ENCODE results near the gene MTMR3.

The MTMR3 gene

DNA sequence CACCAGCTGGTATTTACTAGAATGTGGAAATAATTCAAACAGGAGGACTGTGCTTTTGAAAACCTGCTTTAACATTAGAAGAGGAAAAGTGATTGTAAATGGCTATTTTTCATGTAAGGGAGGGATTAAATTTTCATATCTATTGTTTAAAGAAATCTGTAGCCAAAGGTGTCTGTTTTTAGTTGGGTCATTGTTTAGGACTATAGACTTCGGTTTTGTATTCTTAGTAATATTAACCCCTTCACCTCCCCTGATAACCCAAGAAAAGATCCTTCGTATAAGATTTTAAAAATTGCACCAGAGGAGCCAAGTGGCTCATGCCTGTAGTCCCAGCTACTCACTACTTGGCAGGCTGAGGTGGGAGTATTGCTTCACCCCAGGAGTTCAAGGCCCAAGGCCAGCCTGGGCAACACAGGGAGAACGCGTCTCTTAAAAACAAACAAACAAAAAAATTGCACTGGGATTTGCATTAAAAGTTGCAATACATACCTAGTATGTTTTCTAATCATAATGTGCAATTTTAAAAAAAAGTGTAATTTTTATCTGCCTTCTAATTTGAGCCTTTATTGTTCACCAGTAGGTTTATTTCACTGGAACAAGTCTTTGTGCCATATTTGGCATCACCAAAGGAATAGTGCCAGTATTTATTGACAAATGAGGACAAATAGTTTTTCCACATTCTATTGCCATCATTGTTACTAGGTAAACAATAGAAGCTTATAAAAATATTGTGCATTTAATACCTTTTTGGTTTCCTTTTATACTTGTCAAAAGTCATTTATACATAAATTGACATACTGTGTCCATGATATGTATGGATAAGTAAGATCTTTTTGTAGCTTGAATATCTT, 34.3 kb downstream of the MTMR3 start:
- no peak for DNase-seq

GRCh38 chr22:29925402-29925801, 42.4 kb downstream of the MTMR3 start:
- no peak for DNase-seq

DNA sequence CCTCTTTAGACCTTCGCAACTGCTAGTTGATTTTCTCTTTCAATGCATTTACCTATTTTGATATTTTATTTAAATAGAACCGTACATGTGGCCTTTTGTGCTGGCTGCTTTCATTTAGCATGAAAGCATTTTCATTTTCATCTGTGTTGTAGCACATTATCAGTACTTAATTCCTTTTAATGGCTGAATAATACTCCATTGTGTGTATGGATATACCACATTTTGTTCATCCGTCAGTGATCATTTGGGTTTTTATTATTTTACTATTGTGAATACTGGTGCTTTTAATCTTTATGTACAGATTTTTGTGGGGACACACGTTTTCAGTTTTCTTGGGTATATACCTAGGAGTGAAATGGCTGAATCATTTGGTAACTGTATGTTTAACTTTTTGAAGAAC, 43.1 kb downstream of the MTMR3 start:
- DNase-seq: no peak

GRCh38 chr22:29932136-29932535, 49.2 kb downstream of the MTMR3 start:
- DNase-seq: no peak

DNA sequence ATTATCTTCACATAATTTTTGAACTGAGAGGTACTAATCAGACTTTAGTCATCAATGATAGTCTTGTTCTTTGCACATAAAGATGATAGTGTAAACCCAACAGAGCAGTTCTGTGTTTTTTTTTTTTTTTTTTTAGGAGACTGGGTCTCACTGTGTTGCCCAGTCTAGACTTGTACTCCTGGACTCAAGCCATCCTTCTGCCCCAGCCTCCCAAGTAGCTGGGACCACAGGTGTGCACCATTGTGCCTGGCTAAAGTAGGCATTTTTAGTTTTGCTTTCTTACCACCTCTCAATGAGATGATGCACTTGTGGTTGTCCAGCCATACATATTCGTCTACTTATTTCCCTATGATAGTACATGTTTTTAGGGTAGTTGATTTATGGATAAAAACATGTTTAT, 50.6 kb downstream of the MTMR3 start:
- no peak for DNase-seq

- no peak for DNase-seq
Observed at GRCh38 chr22:29934596-29934995, 51.6 kb downstream of the MTMR3 start.

- DNase-seq: no peak
Observed at GRCh38 chr22:29936186-29936585, 53.2 kb downstream of the MTMR3 start.

GRCh38 chr22:29937940-29938693, 55.1 kb downstream of the MTMR3 start:
- DNase-seq: no peak

DNA sequence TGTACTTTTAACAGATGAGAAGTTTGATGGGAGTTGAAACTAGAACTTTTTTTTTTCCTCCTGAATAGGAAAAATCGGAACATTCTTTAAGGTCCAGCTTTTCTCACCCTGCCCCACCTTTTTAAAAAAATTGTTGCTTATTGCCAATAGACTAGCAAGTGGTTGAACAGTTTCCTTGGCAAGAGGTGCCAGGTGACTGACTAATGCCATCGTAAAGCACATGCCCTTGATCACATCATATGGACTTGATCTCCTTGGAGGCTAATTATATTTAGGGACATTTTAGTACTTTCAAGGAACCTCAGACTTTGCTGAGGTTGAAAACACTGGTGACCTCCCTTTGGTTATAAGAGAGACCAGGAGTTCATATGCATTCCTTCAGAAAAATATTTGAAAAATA, 57.6 kb downstream of the MTMR3 start:
- no peak for DNase-seq

DNA sequence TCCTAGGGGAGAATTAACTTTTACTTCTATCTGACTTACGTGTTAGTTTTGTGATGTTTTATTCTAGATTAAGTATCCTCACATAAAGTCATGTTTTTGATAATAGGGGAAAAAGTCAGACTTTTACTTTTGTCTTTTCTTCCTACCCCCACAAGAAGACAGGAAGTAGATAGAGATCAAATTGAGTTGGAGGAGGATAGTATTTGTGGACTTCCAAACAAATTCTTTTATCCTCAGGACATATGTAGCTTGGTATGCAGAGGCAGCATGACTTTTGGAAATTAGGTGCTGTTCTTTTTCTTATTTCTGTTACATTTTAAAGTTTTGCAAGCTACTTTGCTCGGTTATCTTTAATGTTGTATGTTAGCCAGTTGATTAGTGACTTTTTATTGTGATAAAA, 61.4 kb downstream of the MTMR3 start:
- DNase-seq: no peak

DNA sequence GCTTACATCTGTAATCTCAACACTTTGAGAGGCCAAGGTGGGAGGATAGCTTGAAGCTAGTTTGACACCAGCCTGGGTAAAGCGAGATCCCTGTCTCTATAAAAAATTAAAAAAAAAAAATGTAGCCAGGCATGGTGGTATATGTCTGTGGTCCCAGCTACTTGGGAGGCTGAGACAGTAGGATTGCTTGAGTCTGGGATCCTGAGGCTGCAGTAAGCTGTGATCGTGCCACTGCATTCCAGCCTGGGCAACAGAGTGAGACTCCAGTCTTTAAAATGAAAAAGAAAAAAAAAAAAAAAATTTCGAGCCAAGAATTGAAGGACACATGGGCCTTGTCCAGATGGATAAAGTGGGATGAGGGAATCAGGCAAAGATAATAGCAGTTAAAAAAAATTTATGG, 62.5 kb downstream of the MTMR3 start:
- DNase-seq: no peak

GRCh38 chr22:29946220-29946619, 63.2 kb downstream of the MTMR3 start:
- no peak for DNase-seq

GRCh38 chr22:29947410-29948384, 64.7 kb downstream of the MTMR3 start:
- DNase-seq: no peak

- DNase-seq: no peak
Observed at GRCh38 chr22:29948385-29948769, 65.4 kb downstream of the MTMR3 start.

- no peak for DNase-seq
Observed at GRCh38 chr22:29949872-29950271, 66.9 kb downstream of the MTMR3 start.

DNA sequence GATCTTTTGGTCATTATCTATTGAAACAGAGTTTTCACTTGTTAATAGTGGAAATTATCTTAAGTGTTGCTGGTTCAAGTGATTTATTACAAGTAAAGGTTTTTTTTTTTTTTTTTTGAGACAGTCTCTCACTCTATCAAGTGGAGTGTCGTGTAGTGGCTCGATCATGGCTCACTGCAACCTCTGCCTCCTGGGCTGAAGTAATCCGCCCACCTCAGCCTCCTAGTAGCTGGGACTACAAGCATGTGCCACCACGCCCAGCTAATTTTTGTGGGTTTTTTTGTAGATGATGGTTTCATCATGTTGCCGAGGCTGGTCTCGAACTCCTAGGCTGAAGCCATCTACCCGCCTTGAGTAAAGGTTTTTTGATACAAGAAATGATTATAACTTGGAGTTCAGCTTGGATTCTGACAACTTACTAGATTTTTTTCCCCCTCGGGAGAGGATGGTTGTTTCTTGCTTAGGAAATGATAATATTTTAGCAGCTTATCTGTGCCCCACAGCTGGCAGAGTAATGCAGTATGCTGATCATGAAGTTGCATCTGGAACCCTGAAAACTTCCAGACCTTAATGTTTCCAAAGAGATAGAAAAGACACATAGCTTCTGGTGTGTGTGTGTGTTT, 68.9 kb downstream of the MTMR3 start:
- DNase-seq: no peak

DNA sequence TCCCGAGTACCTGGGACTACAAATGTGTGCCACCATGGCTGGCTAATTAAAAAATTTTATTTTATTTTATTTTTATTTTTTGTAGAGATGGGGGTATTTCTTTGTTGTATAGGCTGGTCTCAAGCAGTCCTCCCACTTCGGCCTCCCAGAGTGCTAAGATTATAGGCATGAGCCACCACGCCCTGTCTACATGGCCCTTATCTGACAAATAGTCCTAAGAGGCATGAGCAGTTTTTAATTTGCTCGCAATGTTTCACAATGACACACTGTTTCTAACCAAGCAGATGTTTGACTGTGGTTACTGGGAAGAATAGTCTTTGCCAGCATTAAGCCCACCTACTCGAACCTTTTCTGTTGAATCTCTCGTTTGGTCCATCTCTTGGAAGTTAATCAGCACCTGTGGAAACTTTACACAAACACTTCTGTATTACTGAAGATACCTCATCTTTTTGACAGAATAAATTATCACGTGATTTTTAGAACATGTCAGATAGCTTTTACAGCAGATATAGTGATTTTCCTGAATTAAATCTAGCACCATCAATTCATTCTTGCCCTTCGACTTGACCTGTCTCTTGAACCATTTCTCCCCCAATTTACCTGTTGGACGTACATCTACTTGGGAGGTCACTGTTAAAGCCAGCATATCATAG, 71.4 kb downstream of the MTMR3 start:
- no peak for DNase-seq

DNA sequence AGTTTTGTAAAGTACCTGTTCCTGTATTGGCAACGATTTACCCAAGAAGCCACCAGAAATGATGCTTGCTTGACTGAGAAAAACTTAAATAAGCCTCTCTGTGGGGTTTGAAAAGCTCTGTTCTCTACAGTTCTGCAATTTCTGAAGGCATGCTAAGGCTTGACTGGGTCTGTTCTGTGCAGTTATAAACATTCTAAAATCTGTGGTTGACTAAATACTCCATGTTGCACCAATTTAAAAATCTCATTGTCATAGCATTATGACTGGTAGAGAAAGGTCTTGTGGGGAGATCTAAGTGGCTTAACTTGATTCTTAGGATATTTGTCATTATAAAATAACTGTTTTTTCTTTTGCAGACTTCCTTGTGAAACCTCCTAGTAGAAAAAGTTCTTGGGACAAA, 73.7 kb downstream of the MTMR3 start:
- DNase-seq: no peak

- DNase-seq: no peak
Observed at GRCh38 chr22:29958170-29958569, 75.2 kb downstream of the MTMR3 start.

GRCh38 chr22:29964776-29965175, 81.8 kb downstream of the MTMR3 start:
- no peak for DNase-seq

DNA sequence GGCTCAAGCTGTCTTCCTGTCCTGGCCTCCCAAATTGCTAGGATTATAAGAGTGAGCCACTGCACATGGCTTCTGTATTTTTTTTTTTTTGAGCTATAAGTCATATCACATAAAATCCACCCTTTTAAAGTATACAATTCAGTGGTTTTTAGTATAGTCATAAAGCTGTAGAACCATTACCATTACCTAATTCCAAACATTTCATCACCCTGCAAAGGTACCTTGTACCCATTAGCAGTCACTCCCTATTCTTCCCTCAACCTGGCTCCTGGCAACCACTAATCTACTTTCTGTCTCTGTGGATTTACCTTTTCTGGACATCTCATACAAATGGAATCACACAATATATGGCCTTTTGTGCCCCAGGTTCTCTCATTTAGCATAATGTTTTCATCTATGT, 84.5 kb downstream of the MTMR3 start:
- no peak for DNase-seq

DNA sequence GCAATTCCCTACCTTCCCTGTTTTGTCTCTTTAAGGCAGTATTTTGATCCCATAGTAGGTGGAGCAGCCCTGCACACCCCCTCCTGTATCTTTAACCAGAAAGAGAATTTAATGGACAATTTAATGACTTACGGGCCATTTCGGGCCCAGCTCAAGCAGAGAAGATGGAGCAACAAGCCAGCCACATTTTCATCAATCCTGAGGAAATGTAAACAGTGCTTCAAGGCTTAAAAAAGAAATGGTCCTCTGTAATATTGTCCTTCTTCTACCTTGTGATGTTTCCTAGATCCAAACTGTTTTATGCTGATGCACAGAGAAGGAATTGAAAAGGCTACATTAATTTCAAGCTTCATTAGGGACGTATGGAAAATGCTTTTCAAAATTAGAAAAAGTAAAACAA, 88.6 kb downstream of the MTMR3 start:
- no peak for DNase-seq
